Tibial nerve (tissue), 4 donors: ENCODE data around the gene FZD7.

Experiments
- CTCF ChIP-seq, 5 experiments: fragments of 200-600 bp in 3 of 5; fragments of 450-650 bp in 2 of 5; sonication (generic) in 3 of 5; IDR thresholded peaks; one replicate each; pipeline ENCODE4 v1.5.1; 2016 to 2019; ENCODE audit warnings: antibody characterized with exemption in 5 of 5, mild to moderate bottlenecking in 3 of 5, moderate library complexity in 2 of 5
- EP300 ChIP-seq, 2 donors: sonication (generic); formaldehyde crosslinking; IDR thresholded peaks; one replicate each; pipeline ENCODE4 v1.6.1; 2017; ENCODE audit warnings: antibody characterized with exemption in 2 of 2, mild to moderate bottlenecking in 1 of 2
- POLR2A ChIP-seq, 2 donors: fragments of 450-650 bp; IDR thresholded peaks; one replicate each; pipeline ENCODE4 v1.6.1; 2017; ENCODE audit warnings: antibody characterized with exemption in 2 of 2, mild to moderate bottlenecking in 2 of 2, moderate library complexity in 2 of 2

- no peak for TF ChIP-seq CTCF (IDR thresholded peaks at IDR 0.05)
- TF ChIP-seq POLR2A (IDR thresholded peaks at IDR 0.05): no peak
- TF ChIP-seq EP300 (IDR thresholded peaks at IDR 0.05): no peak
Observed at GRCh38 chr2:202049840-202050239, 16.2 kb downstream of the FZD7 start.
